Activated CD4-positive, alpha-beta T cell treated with anti-CD3 and anti-CD28 coated beads, Interleukin-2, amount 50 U/mL, for 16 hours (primary cell): ENCODE data around the gene POU2AF2.
"Not testable (repeated sequence)": the region's sequence is repeated elsewhere in the genome, so short reads cannot be mapped to it uniquely, and the experiment has no call there.

Experiments
- DNase-seq: peaks from one replicate; pipeline ENCODE4 v3.0.0-alpha.2; 2020

Gene POU2AF2

DNA sequence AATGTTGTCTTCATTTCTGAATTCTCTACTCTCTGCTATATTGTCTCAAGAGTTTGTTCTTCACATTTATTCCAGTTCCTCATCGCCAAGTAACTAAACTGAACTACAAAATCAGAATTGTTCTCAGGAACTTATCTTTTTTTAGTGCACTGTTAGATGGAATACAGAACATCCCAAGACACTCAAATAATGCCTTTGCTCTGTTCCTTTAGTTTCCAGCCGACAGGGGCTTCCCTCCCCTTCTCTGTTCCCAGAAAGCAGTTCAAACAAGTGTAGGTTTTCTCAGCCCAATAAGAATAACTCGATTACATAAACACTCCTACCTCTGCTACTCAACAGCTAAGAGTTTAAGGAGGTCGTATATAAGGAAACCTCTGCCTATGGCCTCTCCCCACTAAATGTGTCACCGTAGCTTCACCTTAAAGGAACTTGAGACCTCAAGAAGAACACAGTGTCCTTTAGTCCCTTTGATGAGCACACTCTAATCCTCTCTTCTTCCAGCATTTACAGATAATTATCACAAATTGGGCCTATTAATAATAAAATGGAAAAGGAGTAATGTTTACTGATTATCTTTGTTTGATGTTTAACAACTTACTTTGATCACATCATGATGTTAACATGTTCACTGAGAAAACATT lies 59.8 kb downstream of the POU2AF2 start:
- no peak for DNase-seq

DNA sequence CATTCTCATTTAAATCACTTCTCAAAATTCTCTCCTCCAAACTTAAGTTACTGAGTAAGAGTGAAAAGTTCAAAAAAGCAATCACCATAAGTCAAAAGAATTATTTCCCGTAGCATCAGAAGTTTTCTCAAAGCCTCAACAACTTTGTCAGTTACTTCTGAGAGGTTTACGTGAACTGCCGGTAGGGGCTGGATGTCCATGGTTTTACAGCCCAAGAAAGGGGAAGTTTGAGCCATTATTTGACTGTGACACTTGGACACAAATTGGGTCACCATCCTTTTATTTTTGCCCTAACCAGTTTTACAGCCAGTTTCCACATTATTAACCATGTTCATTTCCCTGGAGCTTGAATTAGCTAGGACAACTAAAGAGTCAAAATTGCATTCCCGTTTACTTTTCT lies 60.4 kb downstream of the POU2AF2 start:
- no peak for DNase-seq

DNA sequence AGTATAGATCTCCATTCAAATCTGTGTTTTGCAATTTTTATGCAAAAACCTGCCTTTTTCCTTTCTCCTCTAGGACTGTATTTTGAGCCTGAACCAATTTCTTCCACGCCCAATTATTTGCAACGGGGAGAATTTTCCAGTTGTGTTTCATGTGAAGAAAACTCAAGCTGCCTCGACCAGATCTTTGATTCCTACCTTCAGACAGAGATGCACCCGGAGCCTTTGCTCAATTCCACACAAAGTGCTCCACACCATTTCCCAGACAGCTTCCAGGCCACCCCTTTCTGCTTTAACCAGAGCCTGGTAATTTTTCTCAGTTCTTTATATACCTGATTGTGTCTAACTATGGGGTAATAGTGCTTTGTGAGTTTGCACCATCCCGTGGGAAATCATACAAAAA lies 60.8 kb downstream of the POU2AF2 start:
- DNase-seq = no peak

DNA sequence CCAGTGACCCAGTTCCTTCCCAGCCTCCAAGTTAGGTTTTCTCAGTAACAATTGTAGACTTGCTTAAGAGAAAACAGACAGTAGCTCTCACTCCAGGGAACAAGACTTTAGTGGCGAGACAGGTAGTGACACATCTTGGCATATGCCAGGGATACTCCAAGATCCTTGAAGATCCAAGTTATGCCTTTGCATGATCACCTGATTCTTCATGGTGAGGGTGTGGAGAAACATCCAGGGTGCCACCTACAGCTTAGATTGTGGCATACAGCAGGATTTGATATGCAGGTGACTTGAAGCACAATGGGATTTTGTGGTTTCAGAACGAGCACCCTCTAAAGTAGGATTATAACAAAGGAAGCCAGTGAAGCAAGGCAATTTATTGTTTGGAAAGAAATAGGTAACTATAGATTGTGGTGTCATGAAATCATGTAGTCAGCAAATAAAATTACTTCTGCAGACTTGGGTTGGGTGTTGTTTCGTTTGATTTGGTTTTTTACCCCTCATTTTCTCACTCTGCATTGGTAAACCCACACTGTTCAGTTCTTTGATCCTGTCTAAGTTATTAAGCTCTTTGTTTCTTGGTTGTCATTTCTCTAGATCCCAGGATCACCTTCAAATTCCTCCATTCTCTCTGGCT lies 62.1 kb downstream of the POU2AF2 start:
- DNase-seq = no peak

DNA sequence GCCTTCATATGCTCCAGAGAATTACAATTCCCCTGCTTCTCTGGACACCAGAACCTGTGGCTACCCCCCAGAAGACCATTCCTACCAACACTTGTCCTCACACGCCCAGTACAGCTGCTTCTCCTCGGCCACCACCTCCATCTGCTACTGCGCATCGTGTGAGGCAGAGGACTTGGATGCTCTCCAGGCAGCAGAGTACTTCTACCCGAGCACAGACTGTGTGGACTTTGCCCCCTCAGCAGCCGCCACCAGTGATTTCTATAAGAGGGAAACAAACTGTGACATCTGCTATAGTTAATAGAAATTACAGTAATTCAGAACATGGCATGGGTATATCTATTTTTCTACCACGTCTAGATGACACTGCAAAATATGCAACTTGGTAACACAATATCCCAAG lies 62.6 kb downstream of the POU2AF2 start:
- no peak for DNase-seq

DNA sequence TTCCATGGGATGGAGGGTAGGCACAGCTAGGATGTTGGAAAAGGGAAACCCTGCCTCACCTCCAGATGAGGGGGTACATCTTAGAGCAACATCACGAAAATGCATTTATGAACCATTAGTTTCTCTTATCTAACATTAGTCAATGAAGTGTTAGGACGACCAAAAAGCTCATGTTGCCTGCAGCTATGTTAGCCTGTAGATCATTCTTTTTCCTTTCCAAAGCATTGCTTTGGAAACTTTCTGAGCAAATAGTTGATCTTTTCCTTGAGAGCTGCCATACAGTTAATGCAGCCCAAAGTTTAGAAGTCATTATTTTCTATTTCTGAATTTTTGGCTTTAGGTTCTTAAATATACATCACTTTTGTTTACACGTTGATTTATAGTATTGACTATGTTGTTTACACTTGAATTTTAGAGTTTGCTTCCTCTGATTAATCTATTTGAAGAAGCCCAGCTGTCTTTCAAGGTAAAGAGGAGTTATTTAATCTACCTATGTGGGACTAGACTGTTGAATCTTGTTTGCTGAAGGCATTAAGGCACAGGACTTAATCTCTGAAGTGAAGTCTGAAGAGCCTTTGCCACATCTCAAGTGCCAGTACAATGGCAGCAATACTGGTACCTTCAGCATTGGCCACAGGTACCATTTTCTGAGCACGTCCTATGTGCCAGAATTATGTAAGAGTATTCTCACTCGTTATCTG lies 63.8 kb downstream of the POU2AF2 start:
- no peak for DNase-seq

DNA sequence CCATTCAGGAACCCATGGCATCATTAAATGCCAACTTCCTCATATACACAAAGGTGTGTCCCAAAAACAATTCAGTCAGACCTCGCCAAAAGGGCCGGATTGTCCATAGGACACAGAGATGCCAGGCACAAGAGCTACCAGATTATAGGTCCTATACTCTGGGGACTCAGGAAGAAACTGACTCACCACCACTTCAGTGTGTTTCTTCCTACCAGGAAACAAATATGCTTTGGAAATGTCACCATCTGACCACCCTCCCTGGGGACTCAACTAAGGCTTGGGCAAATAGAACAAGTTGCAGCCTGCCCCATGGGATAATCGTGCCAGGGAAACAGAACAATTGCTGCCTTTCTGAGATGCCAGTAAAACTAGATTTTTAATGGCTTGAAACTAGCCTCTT lies 64.6 kb downstream of the POU2AF2 start:
- no peak for DNase-seq

DNA sequence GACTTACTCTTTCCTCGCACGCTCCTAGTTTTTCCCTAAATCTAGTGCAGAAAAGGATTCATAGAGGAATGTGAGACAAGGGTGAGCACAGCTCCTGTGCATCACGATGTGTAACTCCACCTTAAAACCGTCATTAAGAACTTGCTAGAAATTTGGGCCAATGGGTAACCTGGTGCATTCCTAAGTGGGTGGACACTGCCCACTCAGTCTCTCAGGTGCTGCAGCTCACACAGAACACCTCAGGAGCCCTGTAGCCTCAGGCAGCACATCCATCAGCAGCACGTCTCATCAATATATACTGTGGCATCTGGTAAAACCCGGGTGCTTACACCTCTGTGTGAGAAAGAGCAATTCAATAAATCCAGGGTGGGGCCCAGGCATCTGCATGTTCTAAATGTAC lies 65.2 kb downstream of the POU2AF2 start:
- no peak for DNase-seq

DNA sequence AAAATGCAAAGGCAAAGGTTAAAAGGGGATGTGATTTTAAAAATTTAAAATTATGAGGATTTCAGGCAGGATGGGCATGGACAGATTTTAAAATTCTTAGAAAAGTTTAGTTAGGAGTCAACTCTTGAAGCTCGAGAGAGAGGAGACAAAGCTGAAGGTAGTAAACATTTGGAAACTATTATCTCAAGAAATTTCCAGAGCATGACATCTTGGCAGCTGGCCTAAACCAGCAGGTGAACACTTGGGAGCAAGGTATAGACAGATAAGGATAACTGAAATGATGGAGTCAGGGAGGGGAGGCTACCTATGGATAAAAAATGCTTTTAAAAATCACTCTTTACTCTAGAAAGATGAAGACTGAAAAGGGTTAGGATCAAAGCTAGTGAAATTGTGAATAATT lies 66.6 kb downstream of the POU2AF2 start:
- DNase-seq = no peak

DNA sequence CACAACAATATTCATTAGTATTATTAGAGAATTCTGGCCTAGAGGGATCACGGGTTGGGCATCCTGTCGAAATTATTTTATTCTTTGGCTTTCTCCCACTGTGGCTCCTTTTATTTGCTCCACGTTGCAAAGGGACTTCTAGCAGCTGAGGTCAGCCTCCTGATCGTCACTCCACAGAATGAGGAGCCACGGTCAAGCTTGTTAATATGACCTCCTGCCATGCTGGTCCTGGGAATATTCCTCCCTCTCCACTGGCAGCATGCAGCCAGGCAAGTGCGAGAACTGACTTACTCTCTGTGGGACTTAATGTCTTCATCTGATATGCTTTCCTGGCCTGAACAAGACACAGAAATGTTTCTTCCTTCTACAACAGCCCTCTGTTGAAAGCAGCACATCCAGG lies 73.8 kb downstream of the POU2AF2 start:
- no peak for DNase-seq

DNA sequence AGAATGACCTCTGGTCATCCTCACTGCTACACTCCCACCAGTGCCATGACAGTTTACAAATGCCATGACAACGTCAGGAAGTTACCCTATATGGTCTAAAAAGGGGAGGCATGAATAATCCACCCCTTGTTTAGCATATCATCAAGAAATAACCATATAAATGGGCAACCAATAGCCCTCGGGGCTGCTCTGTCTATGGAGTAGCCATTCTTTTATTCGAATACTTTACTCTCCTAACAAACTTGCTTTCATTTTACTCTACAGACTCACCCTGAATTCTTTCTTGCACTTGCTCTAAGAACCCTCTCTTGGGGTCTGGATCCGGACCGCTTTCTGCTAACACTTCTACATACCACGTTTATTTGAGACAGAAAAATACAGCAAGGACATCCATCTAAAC lies 74.7 kb downstream of the POU2AF2 start:
- DNase-seq = not testable (repeated sequence)

DNA sequence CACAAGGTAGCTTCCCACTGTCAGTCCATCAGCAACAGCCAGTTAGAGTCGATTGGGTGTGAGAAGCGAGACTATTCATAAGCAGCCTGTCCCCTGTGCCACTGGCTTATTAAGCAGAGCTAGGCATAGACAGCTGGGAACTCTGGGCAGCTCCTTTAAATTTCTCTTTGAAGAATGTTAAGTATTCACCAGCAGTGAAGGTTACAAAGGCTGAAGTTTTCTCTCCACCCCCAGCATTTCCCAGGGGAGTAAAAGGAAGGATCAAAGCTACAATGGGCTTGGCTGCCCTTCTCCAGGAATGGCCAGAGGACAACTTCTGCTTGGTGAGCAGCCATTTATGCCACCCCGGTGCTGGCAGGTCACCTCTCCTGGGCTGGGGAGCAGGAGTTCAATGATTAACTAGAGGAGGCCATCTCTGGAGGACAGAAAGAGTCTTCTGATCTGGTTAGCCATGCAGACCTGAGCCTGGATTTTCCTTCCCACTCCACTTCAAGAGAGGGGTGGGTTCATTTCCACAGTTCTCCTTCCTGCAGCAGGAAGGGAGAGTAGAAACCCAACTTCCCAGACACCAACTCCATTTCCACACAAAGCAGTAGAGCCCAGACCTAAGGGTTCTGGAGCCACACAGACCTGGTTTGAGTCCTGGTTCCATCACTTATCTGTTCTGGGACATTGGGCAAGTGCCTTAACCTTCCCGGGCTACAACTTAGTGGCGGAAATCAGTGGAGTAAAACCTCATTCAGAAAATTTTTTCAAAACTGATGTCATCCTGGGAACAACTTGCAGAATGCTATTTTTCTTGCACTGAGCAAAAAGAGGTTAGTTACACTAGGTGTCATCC lies 75.4 kb downstream of the POU2AF2 start:
- no peak for DNase-seq

DNA sequence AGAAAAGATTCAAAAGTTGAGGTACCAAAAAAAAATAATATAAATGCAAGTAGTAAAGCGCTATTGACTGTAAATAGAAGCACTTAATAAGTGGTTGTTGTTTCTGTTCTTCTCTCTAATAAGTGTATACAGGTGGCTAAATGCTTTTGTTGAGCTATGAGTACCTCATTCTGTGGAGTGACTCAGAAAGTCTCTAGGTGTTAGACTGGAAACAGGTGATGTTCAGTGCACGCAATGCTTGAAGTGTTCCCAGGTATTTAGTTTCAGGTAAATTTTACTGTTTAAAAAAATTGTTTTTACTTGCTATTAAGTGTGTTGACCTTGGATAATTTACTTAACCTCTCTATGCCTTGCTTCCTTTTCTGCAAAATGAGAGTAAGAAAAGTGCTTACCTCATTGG lies 77.0 kb downstream of the POU2AF2 start:
- DNase-seq = no peak

DNA sequence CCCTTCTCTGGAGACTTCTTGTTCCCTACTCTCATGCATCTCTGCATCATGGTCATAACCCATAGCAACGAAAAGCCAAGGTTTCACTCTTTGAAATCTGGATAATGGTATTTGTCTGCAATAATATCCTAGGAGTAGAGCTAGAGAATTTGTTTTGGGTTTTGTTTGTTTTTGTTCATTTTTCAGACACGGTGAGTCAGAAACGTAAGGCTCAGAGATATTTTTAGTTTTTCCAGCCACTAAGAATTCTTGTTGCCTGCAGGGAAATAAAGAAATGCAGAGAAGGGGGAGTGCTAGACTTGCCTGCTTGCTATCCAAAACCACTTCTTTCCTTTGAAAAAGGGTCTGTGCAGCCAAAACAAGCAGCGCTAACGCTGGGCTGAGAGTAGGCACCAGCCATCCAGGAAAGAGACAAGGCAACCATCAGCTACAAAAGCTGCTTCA lies 78.8 kb downstream of the POU2AF2 start:
- DNase-seq = no peak

DNA sequence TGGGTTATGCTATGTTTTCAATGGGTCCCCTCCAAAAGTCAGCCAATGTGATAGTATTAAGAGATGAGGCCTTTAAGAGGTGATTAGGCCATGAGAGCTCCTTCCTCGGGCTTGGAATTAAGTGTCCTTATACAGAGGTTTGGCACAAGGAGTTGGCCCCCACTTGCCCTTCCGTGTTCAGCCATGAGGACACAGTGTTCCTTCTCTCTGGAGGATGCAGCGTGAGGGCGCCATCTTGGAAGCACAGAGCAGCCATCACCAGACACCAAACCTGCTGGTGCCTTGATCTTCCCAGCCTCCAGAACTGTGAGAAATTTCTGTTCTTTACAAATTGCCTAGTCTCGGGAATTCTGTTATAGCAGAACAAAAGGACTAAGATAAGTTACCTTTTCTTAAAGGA lies 79.7 kb downstream of the POU2AF2 start:
- no peak for DNase-seq

DNA sequence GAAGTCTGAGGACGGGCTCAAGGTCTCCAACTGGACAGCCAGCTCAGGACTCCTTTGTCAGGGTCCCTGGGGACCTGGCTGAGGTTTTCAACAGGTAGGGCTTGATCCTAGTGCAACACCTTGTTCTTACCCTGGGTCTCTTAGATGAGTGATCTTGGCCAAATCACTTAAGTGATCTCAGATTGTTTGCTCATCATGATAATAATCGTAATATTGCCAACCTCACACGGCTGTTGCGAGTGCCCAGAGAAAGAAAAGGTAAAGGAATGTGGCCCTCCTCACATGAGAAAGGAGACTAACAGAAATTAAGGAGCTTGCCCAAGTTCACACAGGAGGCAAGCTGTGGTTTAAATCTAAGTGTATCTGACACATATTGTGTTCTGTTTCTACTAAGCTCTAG lies 81.3 kb downstream of the POU2AF2 start:
- DNase-seq = no peak

DNA sequence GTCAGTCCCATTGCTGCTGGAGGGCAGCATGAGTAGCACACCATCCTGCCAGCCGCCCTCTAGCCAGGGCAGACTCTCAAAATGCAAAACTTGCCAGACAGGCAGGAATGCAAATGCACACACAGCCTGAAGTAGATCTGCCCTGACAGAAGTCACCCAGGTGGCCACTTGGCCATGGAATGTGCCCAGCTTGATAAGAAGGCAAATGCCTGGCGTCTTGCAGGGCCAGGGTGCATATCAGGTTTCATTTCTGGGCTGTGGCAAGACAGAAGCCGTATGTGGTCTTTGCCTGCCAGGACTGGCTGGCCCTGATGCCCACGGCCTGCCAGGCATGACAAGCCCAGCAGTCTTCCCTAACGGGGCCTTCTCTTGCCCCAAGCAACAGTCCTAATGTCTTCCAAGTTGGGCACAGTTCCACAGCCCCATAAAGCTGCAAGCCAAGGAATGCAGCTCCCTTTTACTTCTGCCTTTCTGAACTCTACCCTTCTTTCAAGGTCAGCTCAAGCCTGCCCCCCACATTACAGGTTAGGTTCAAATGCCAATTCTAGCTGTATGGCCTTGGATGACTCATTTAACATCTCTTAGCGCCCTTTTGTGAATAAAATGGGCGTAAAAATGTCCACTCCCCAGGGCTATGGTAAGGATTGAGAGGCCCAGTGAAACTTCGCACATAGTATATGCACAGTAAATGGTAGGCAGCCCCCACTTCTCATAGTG lies 82.5 kb downstream of the POU2AF2 start:
- no peak for DNase-seq

DNA sequence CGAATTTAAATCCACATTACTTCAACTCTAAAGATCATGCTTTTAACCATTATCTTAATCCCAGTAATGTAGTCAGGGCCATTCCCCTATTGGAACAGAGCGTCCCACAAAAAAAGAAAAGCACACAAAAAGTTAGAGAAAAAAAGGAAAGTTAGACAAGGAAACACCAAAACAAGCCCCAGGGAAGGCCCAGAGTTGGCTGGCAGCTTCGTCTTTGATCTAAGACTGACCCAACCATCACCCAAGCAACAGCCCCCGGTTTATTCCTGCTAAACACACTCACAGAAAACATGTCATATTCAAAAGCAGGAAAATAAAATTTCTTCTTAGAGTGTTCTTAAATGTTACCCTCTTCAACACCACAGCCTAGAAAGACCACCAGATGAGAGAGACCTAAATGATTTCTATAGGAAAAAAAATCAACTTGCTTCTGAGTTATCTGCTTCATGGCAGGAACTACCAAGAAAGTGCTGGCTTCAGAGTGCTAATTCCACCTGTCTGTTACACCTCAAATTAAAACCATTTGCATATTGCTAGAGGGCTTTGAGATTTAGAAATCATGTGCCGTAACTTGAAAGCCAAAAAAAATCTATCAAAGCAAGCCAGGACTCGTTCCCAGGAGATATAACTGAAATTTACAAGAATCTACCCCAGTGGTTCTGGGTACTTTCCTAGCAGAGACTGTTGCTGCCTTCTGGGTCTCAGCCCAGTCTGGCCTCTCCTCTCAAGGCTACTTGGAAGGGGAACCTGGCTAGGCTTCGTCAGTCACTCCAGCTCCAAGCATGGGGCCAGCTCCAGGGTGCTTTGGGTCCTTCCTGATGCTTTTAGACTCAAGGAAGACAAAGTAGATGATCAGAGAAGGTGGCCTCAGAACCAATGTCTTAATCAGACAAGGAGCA lies 84.0 kb downstream of the POU2AF2 start:
- no peak for DNase-seq

DNA sequence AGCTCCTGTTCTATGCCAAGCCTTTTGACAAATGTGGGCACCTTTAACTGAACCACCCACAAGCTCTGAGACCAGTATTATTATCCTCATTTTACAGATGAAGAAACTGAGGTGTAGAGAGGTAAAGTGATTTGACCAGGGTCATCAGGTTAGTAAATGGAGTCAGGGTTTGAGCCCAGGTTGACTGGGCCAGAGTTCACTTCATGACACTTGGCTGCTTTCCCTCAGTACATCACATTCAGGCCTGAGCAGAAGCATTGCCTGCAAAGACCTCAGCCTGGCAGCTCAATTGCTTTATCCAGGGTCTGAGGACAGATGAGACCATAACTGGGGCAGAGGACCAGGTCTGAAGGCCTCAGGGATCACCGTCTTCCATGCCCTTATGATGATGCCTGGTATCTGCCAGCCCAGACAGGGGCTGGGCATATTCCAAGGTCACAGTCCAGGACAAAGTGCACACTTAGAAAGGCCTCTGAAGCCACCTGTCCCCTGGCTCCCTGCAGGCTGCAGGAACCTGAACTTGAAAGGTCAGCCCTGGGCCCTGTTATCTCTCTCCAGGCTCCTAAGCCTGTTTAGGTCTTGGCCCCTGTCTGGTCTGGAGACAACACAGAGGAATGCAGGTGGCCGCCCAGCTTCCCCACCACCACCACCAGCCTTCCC lies 84.8 kb downstream of the POU2AF2 start:
- DNase-seq = no peak

DNA sequence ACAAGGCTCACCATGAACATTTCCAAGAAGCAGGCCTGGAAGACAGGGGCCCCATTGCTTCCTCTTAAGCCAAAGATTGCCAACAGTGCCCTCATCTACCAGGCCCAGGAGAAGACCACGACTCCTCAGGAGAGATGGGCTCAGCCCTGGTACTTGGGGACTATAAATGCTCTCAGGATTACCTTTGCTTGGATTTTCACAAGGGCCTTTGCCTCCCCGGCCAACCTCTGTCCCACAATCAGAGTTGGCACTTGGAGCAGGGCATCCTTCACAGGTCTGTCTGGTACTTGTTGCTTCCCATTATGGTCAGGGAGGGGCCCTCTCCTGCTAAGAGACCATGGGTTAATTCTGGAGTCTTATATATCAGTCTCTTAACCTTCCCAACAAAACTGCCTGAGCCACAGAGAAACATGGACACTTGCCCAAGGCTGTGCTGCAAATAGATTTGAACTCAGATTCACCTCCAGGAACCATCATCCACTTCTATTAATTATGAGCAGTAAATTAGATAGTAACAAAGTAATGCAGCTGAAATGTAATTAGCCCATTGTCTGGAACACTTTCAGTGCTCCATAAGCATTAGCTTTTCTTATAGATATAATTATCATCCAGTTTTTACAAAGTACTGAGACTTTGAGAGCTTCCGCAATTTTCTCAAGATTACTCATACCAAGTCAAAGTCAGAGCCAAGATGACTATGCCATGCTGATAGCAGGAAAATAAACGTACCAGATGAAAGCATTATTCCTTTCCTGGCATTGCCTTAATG lies 86.4 kb downstream of the POU2AF2 start:
- no peak for DNase-seq
